ENCODE results near the gene F11.
"Not testable (repeated sequence)": the region's sequence is repeated elsewhere in the genome, so short reads cannot be mapped to it uniquely, and the experiment has no call there.

DNA sequence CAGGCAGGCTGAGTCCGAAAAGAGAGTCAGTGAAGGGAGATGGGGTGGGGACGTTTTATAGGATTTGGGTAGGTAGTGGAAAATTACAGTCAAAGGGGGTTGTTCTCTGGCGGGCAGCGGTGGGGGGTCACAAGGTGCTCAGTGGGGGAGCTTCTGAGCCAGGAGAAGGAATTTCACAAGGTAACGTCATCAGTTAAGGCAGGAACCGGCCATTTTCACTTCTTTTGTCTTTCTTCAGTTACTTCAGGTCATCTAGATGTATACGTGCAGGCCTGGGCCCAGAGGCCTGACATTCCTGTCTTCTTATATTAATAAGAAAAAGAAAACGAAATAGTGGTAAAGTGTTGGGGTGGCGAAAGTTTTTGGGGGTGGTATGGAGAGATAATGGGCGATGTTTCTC is 24.0 kb upstream of the F11 start:
- TF ChIP-seq POLR2A, EP300 (IDR thresholded peaks at IDR 0.05): not testable (repeated sequence)
- TF ChIP-seq, protein P1, sequence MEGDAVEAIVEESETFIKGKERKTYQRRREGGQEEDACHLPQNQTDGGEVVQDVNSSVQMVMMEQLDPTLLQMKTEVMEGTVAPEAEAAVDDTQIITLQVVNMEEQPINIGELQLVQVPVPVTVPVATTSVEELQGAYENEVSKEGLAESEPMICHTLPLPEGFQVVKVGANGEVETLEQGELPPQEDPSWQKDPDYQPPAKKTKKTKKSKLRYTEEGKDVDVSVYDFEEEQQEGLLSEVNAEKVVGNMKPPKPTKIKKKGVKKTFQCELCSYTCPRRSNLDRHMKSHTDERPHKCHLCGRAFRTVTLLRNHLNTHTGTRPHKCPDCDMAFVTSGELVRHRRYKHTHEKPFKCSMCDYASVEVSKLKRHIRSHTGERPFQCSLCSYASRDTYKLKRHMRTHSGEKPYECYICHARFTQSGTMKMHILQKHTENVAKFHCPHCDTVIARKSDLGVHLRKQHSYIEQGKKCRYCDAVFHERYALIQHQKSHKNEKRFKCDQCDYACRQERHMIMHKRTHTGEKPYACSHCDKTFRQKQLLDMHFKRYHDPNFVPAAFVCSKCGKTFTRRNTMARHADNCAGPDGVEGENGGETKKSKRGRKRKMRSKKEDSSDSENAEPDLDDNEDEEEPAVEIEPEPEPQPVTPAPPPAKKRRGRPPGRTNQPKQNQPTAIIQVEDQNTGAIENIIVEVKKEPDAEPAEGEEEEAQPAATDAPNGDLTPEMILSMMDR (IDR thresholded peaks at IDR 0.05): not testable (repeated sequence)
